Endothelial cell of umbilical vein (primary cell): ENCODE data around the gene CAMK2B.

Experiments
- JUN ChIP-seq: IDR thresholded peaks from 2 replicates; pipeline ENCODE4 v1.6.1; 2011; ENCODE audit warnings: borderline replicate concordance, low read depth; ENCODE audit not compliant: insufficient read length, insufficient read depth
- POLR2AphosphoS5 ChIP-seq: IDR thresholded peaks from 2 replicates; pipeline ENCODE4 v1.6.1; 2012; ENCODE audit warnings: low read depth, mild to moderate bottlenecking, control low read depth, low read length, moderate library complexity; ENCODE audit not compliant: insufficient read depth
- TF ChIP-seq, protein P1 (sequence below), 2 donors: IDR thresholded peaks; 1 replicate in 1 of 2; 2 replicates in 1 of 2; pipeline ENCODE4 v1.5.1; 2011; ENCODE audit warnings: low read length in 2 of 2, mild to moderate bottlenecking in 2 of 2, moderate library complexity in 2 of 2, control low read depth in 1 of 2, inconsistent platforms in 1 of 2, low read depth in 1 of 2; ENCODE audit not compliant: insufficient read depth in 1 of 2; ENCODE audit errors: extremely low read depth in 1 of 2
- TF ChIP-seq, protein P2 (sequence below): IDR thresholded peaks from 2 replicates; pipeline ENCODE4 v1.6.1; 2011; ENCODE audit not compliant: insufficient read depth, insufficient read length

DNA sequence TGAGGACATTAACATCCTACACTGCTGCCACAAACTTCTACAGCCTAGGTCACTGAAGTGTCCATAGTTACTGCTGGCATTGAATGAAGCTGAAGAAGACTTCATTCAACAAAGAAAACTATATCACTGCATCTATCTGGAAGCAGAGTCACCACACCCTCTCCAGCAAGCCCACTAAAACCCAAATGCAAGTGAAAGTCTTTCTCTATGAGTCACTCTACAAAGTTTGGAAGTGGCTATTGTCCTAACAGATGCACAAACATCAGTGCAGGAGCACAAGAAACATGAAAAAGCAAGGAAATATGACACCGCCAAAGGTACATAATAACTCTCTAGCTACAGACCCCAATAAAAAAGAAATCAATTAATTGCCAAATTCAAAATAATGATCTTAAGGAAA, 43.5 kb upstream of the CAMK2B start:
- TF ChIP-seq, protein P1, sequence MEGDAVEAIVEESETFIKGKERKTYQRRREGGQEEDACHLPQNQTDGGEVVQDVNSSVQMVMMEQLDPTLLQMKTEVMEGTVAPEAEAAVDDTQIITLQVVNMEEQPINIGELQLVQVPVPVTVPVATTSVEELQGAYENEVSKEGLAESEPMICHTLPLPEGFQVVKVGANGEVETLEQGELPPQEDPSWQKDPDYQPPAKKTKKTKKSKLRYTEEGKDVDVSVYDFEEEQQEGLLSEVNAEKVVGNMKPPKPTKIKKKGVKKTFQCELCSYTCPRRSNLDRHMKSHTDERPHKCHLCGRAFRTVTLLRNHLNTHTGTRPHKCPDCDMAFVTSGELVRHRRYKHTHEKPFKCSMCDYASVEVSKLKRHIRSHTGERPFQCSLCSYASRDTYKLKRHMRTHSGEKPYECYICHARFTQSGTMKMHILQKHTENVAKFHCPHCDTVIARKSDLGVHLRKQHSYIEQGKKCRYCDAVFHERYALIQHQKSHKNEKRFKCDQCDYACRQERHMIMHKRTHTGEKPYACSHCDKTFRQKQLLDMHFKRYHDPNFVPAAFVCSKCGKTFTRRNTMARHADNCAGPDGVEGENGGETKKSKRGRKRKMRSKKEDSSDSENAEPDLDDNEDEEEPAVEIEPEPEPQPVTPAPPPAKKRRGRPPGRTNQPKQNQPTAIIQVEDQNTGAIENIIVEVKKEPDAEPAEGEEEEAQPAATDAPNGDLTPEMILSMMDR (IDR thresholded peaks at IDR 0.05; ENCODE audit: extremely low read depth in 1 of 2, insufficient read depth in 1 of 2, low read depth in 1 of 2, low read length in 2 of 2), result no peak
- TF ChIP-seq JUN, result peak; percentile 64
- no peak for TF ChIP-seq POLR2AphosphoS5
- TF ChIP-seq, protein P2, sequence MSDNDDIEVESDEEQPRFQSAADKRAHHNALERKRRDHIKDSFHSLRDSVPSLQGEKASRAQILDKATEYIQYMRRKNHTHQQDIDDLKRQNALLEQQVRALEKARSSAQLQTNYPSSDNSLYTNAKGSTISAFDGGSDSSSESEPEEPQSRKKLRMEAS, result no peak
